Measurements from ENCODE around the gene RTN4R.
"Not testable (repeated sequence)": the region's sequence is repeated elsewhere in the genome, so short reads cannot be mapped to it uniquely, and the experiment has no call there.

The RTN4R gene

GRCh38 chr22:20290045-20290392, 21.9 kb upstream of the RTN4R start:
- Histone ChIP-seq H3K4me3 (ENCODE audit: low read depth in 1 of 2, low read length in 2 of 2) (no peak overlapping the region), H2AFZ (ENCODE audit: low read depth, low read length) (no peak overlapping the region), H3K27ac (ENCODE audit: low read length) (no peak overlapping the region), H3K27me3 (ENCODE audit: insufficient read depth, low read length, poor library complexity) (no peaks in the 10 kb centered on the region), H3K79me2 (ENCODE audit: insufficient read depth, low read length) (no peaks in the 10 kb centered on the region), H3K36me3 (ENCODE audit: insufficient read depth, low read length) (no peaks in the 10 kb centered on the region), H3K9ac (ENCODE audit: low read depth, low read length) (no peak overlapping the region), H3K4me1 (ENCODE audit: insufficient read depth, low read length) (no peaks in the 10 kb centered on the region), H4K20me1 (ENCODE audit: insufficient read depth, low read length) (no peaks in the 10 kb centered on the region), H3K4me2 (ENCODE audit: insufficient read depth, low read length) (no peak overlapping the region), H3K9me3 (ENCODE audit: insufficient read depth, low read length, severe bottlenecking) (no peaks in the 10 kb centered on the region)
- TF ChIP-seq CTCF (IDR thresholded peaks at IDR 0.05; ENCODE audit: borderline replicate concordance, extremely low read depth, low read length, poor library complexity, severe bottlenecking): no peak
- TF ChIP-seq EZH2 (IDR thresholded peaks at IDR 0.05; ENCODE audit: borderline replicate concordance, low read depth, low read length, severe bottlenecking): no peak
- DNase-seq (no peak), ATAC-seq (ENCODE audit: insufficient read depth, low read depth) (no peak)

- not testable (repeated sequence) for H3K27me3 ChIP-seq (ENCODE audit: insufficient read depth, low read length, poor library complexity); H3K36me3 ChIP-seq (ENCODE audit: insufficient read depth, low read length); H2AFZ ChIP-seq (ENCODE audit: low read depth, low read length); H4K20me1 ChIP-seq (ENCODE audit: insufficient read depth, low read length); H3K9ac ChIP-seq (ENCODE audit: low read depth, low read length); DNase-seq; H3K9me3 ChIP-seq (ENCODE audit: insufficient read depth, low read length, severe bottlenecking); ATAC-seq (ENCODE audit: insufficient read depth, low read depth); H3K79me2 ChIP-seq (ENCODE audit: insufficient read depth, low read length); H3K4me1 ChIP-seq (ENCODE audit: insufficient read depth, low read length); H3K4me2 ChIP-seq (ENCODE audit: insufficient read depth, low read length); H3K4me3 ChIP-seq (ENCODE audit: low read depth in 1 of 2, low read length in 2 of 2); H3K27ac ChIP-seq (ENCODE audit: low read length)
Measured at GRCh38 chr22:20289182-20290044, 21.3 kb upstream of the RTN4R start.

- DNase-seq; H3K27ac ChIP-seq (ENCODE audit: low read length); H4K20me1 ChIP-seq (ENCODE audit: insufficient read depth, low read length); H3K27me3 ChIP-seq (ENCODE audit: insufficient read depth, low read length, poor library complexity); H2AFZ ChIP-seq (ENCODE audit: low read depth, low read length); H3K4me3 ChIP-seq (ENCODE audit: low read depth in 1 of 2, low read length in 2 of 2); H3K36me3 ChIP-seq (ENCODE audit: insufficient read depth, low read length); ATAC-seq (ENCODE audit: insufficient read depth, low read depth); H3K4me2 ChIP-seq (ENCODE audit: insufficient read depth, low read length); H3K9ac ChIP-seq (ENCODE audit: low read depth, low read length); H3K79me2 ChIP-seq (ENCODE audit: insufficient read depth, low read length); H3K4me1 ChIP-seq (ENCODE audit: insufficient read depth, low read length); H3K9me3 ChIP-seq (ENCODE audit: insufficient read depth, low read length, severe bottlenecking): not testable (repeated sequence)
Measured at GRCh38 chr22:20286784-20287423, 18.8 kb upstream of the RTN4R start.

GRCh38 chr22:20286312-20286660, 18.2 kb upstream of the RTN4R start:
- ATAC-seq (ENCODE audit: insufficient read depth, low read depth); DNase-seq; H3K4me1 ChIP-seq (ENCODE audit: insufficient read depth, low read length); H3K27me3 ChIP-seq (ENCODE audit: insufficient read depth, low read length, poor library complexity); H3K27ac ChIP-seq (ENCODE audit: low read length); H3K79me2 ChIP-seq (ENCODE audit: insufficient read depth, low read length); H3K4me2 ChIP-seq (ENCODE audit: insufficient read depth, low read length); H4K20me1 ChIP-seq (ENCODE audit: insufficient read depth, low read length); H3K9ac ChIP-seq (ENCODE audit: low read depth, low read length); H3K4me3 ChIP-seq (ENCODE audit: low read depth in 1 of 2, low read length in 2 of 2); H2AFZ ChIP-seq (ENCODE audit: low read depth, low read length); H3K36me3 ChIP-seq (ENCODE audit: insufficient read depth, low read length); H3K9me3 ChIP-seq (ENCODE audit: insufficient read depth, low read length, severe bottlenecking): not testable (repeated sequence)

All from DND-41 (cell line).